Activated CD8-positive, alpha-beta memory T cell treated with anti-CD3 and anti-CD28 coated beads, Interleukin-2, amount 10 ng/mL, durations not matched to agents 7 days and 5 days (primary cell): ENCODE results near the gene SEC61A2. TPM values are rescaled to one million over a fixed set of nuclear protein-coding genes. Genes with fewer than 3 reads are reported as not detected.
A peak's percentile ranks its signal among the peaks of the same experiment; 100 is the strongest.

Experiments
- ATAC-seq: fragments of 150-1000 bp; cut with Tn5 transposase; one replicate; pipeline ENCODE4 v1.10.0; 2021; ENCODE audit warnings: moderate library complexity
- CTCF ChIA-PET: fragments of 350-600 bp; sonication (Branson Sonifier 250); formaldehyde crosslinking; loops from one replicate; lab custom pipeline; 2021; ENCODE audit warnings: antibody characterized with exemption; lab: Charles Lee
- DNase-seq: peaks from one replicate; pipeline ENCODE4 v3.0.0-alpha.2; 2020
- H3K27ac Mint-ChIP-seq: one replicate; pipeline ENCODE4 v1.8.0; 2021; ENCODE audit warnings: mild to moderate bottlenecking, mixed read lengths
- H3K27me3 Mint-ChIP-seq: one replicate; pipeline ENCODE4 v1.8.0; 2021; ENCODE audit warnings: mixed read lengths
- H3K36me3 Mint-ChIP-seq: one replicate; pipeline ENCODE4 v1.8.0; 2021; ENCODE audit warnings: mild to moderate bottlenecking, mixed read lengths
- H3K4me1 Mint-ChIP-seq: one replicate; pipeline ENCODE4 v1.8.0; 2021; ENCODE audit warnings: mixed read lengths
- H3K4me3 Mint-ChIP-seq: one replicate; pipeline ENCODE4 v1.8.0; 2021; ENCODE audit warnings: mild to moderate bottlenecking, moderate library complexity, mixed read lengths
- H3K9me3 Mint-ChIP-seq: one replicate; pipeline ENCODE4 v1.8.0; 2022; ENCODE audit warnings: low read depth, mixed read lengths
- total RNA-seq, 2 experiments: library from RNA; stranded (reverse); gene quantifications; one replicate each; pipeline ENCODE4 v1.2.3, GENCODE V29; 2021

SEC61A2 gene
- total RNA-seq, 2 experiments from 2014 or later = 13.9 to 16.1 TPM

GRCh38 chr10:12193193-12193592 lies 63.7 kb downstream of the SEC61A2 start:
- DNase-seq (no peak), ATAC-seq (no peak)
- Mint-ChIP-seq H3K4me3 (peak overlapping the region; percentile 2), H3K27me3 (no peaks in the 10 kb centered on the region), H3K36me3 (peaks cover 32% of the 10 kb centered on the region), H3K27ac (peak overlapping the region; percentile 5), H3K9me3 (no peaks in the 10 kb centered on the region), H3K4me1 (peaks cover 48% of the 10 kb centered on the region)
- CTCF ChIA-PET = no interaction called here

GRCh38 chr10:12194752-12195271 lies 65.3 kb downstream of the SEC61A2 start:
- DNase-seq (peak; percentile 63), ATAC-seq (no peak)
- Mint-ChIP-seq H3K36me3 (peaks cover 37% of the 10 kb centered on the region), H3K4me3 (peak overlapping the region; percentile 97), H3K9me3 (no peaks in the 10 kb centered on the region), H3K27me3 (no peaks in the 10 kb centered on the region), H3K27ac (peak overlapping the region; percentile 92), H3K4me1 (peaks cover 58% of the 10 kb centered on the region)
- CTCF ChIA-PET = interaction anchor here (1.4 to 2.1 kb wide), 5 partner anchors 11 to 64 kb away, joined by 3 to 15 read pairs (median 11); no protein-coding TSS in a partner anchor

- no peaks in the 10 kb centered on the region for H3K27me3 Mint-ChIP-seq
- H3K36me3 Mint-ChIP-seq = peaks cover 33% of the 10 kb centered on the region
- peaks cover 56% of the 10 kb centered on the region for H3K4me1 Mint-ChIP-seq
- H3K9me3 Mint-ChIP-seq = no peaks in the 10 kb centered on the region
- peak overlapping the region; percentile 97 for H3K4me3 Mint-ChIP-seq
- ATAC-seq = peak; percentile 8
- DNase-seq = no peak
- H3K27ac Mint-ChIP-seq = peak overlapping the region; percentile 92
- CTCF ChIA-PET = interaction anchor here (1.4 to 2.1 kb wide), 5 partner anchors 11 to 65 kb away, joined by 3 to 15 read pairs (median 11); no protein-coding TSS in a partner anchor
Observed at GRCh38 chr10:12195281-12195602, 65.8 kb downstream of the SEC61A2 start.

- ATAC-seq = peak; percentile 94
- Mint-ChIP-seq H3K4me1 (peaks cover 57% of the 10 kb centered on the region), H3K36me3 (peaks cover 36% of the 10 kb centered on the region), H3K27ac (peak within 1 kb of the TSS; percentile 92), H3K9me3 (no peaks in the 10 kb centered on the region), H3K27me3 (no peaks in the 10 kb centered on the region), H3K4me3 (peak within 1 kb of the TSS; percentile 97)
- DNase-seq = peak; percentile 93
- CTCF ChIA-PET = interaction anchor here (0.7 to 2.1 kb wide), 6 partner anchors 12 to 153 kb away, joined by 3 to 15 read pairs (median 10); partner anchors contain the start of gene UPF2
Observed at GRCh38 chr10:12195603-12196506, 66.4 kb downstream of the SEC61A2 start, which contains the start of the genes CDC123 and NUDT5. TSS of gene CDC123 (plus strand) at chr10:12196188. CDS start at chr10:12196246, 58 bp downstream. TSS of gene NUDT5 (minus strand) at chr10:12195891. CDS start at chr10:12186291, 9,600 bp downstream.

DNA sequence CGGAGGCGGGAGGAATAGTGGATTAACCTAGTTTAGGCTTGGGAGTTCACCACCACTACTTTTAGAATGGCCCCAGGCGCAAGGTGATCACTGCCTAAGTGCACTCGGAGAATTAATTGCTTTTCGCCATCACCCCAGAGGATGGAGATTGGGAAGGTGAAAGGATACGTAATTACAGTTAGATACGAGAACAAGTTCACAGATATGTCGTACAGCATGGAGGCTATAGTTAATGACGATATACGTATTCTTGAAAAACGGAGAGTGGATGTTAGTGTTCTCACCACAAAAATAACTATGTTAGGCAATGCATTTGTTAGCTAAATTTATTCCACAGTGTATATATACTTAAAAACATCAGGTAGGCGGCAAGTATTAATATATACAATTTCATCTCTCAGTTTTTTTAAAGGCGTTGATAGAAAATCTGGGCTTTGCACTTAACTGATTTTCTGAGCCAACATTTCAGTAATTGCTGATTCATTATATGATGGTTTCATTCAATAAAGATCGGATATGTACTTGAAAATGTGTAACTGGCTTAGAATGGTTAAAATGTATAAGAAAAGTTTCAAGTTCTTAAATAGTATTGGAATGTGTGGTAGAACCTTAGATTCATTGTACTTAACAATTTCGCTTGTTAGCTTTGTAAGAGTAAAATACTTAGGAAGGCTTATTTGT lies 67.2 kb downstream of the SEC61A2 start:
- peak overlapping the region; percentile 97 for H3K4me3 Mint-ChIP-seq
- no peaks in the 10 kb centered on the region for H3K9me3 Mint-ChIP-seq
- DNase-seq = no peak
- H3K4me1 Mint-ChIP-seq = peaks cover 59% of the 10 kb centered on the region
- peaks cover 39% of the 10 kb centered on the region for H3K36me3 Mint-ChIP-seq
- CTCF ChIA-PET = interaction anchor here (1.4 to 2.7 kb wide), 6 partner anchors 13 to 66 kb away, joined by 3 to 15 read pairs (median 10); no protein-coding TSS in a partner anchor
- no peak for ATAC-seq
- H3K27me3 Mint-ChIP-seq = no peaks in the 10 kb centered on the region
- peak overlapping the region; percentile 92 for H3K27ac Mint-ChIP-seq

GRCh38 chr10:12198156-12198555 lies 68.7 kb downstream of the SEC61A2 start:
- DNase-seq (no peak), ATAC-seq (no peak)
- CTCF ChIA-PET = interaction anchor here (0.5 to 2.7 kb wide), 3 partner anchors 17 to 68 kb away, joined by 3 to 10 read pairs (median 4); no protein-coding TSS in a partner anchor
- Mint-ChIP-seq H3K36me3 (peaks cover 43% of the 10 kb centered on the region), H3K27ac (peak overlapping the region; percentile 34), H3K4me3 (peak overlapping the region; percentile 45), H3K4me1 (peaks cover 56% of the 10 kb centered on the region), H3K9me3 (no peaks in the 10 kb centered on the region), H3K27me3 (no peaks in the 10 kb centered on the region)

GRCh38 chr10:12200850-12201249 lies 71.4 kb downstream of the SEC61A2 start:
- Mint-ChIP-seq H3K9me3 (no peaks in the 10 kb centered on the region), H3K36me3 (peaks cover 46% of the 10 kb centered on the region), H3K27me3 (no peaks in the 10 kb centered on the region), H3K4me3 (no peak overlapping the region), H3K4me1 (peaks cover 54% of the 10 kb centered on the region), H3K27ac (no peak overlapping the region)
- CTCF ChIA-PET = interaction anchor here (1.5 to 4.5 kb wide), 2 partner anchors 14 to 21 kb away, joined by 4 to 20 read pairs; no protein-coding TSS in a partner anchor
- no peak for DNase-seq
- no peak for ATAC-seq

GRCh38 chr10:12201543-12201942 lies 72.1 kb downstream of the SEC61A2 start:
- Mint-ChIP-seq H3K4me3 (peak overlapping the region; percentile 10), H3K27me3 (no peaks in the 10 kb centered on the region), H3K4me1 (peaks cover 53% of the 10 kb centered on the region), H3K36me3 (peaks cover 47% of the 10 kb centered on the region), H3K27ac (peak overlapping the region; percentile 77), H3K9me3 (no peaks in the 10 kb centered on the region)
- DNase-seq (peak; percentile 56), ATAC-seq (peak; percentile 70)
- CTCF ChIA-PET = interaction anchor here (1.5 to 4.5 kb wide), 2 partner anchors 13 to 22 kb away, joined by 4 to 20 read pairs; no protein-coding TSS in a partner anchor

GRCh38 chr10:12202226-12202625 lies 72.7 kb downstream of the SEC61A2 start:
- peak overlapping the region; percentile 32 for H3K27ac Mint-ChIP-seq

GRCh38 chr10:12205082-12205481 lies 75.6 kb downstream of the SEC61A2 start:
- Mint-ChIP-seq H3K27me3 (no peaks in the 10 kb centered on the region), H3K4me1 (peaks cover 38% of the 10 kb centered on the region), H3K9me3 (no peaks in the 10 kb centered on the region), H3K27ac (no peak overlapping the region), H3K36me3 (peaks cover 55% of the 10 kb centered on the region), H3K4me3 (no peak overlapping the region)
- no peak for DNase-seq
- no peak for ATAC-seq
- CTCF ChIA-PET = no interaction called here

More at GRCh38 chr10:12202226-12202625, 72.7 kb downstream of the SEC61A2 start:
- H3K27me3 Mint-ChIP-seq = no peaks in the 10 kb centered on the region
- DNase-seq (no peak), ATAC-seq (peak; percentile 29)
- peaks cover 49% of the 10 kb centered on the region for H3K4me1 Mint-ChIP-seq
- peaks cover 50% of the 10 kb centered on the region for H3K36me3 Mint-ChIP-seq
- no peak overlapping the region for H3K4me3 Mint-ChIP-seq
- CTCF ChIA-PET = interaction anchor here (1.5 to 4.5 kb wide), 2 partner anchors 13 to 22 kb away, joined by 4 to 20 read pairs; no protein-coding TSS in a partner anchor
- no peaks in the 10 kb centered on the region for H3K9me3 Mint-ChIP-seq

GRCh38 chr10:12207114-12207513 lies 77.6 kb downstream of the SEC61A2 start:
- Mint-ChIP-seq H3K27ac (no peak overlapping the region), H3K27me3 (no peaks in the 10 kb centered on the region), H3K9me3 (no peaks in the 10 kb centered on the region), H3K4me3 (no peak overlapping the region), H3K4me1 (peaks cover 20% of the 10 kb centered on the region), H3K36me3 (peaks cover 54% of the 10 kb centered on the region)
- DNase-seq = no peak
- CTCF ChIA-PET = interaction anchor here (1.0 to 1.9 kb wide), 2 partner anchors 10 to 505 kb away, joined by 3 to 5 read pairs; no protein-coding TSS in a partner anchor
- no peak for ATAC-seq

DNA sequence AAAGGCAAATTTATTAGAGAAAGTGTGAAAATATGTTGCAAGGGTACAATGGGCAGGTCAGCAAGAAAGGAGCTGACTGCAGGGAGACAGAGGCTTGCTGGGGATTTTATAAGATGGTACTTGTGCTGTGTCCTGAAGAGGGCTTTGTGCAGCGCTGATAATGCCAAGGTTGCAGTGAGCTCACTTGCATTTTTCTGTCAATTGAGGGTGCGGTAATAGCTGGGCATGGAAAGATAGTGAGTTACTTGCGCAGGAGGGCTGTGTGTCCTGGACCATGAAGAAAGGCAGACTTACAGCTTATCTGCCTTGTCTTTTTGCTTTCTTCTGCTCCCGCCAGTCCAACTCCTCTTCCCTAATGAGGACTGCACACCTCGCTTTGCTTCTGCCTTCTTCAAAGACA lies 79.0 kb downstream of the SEC61A2 start:
- ATAC-seq = no peak
- Mint-ChIP-seq H3K27me3 (no peaks in the 10 kb centered on the region), H3K36me3 (peaks cover 51% of the 10 kb centered on the region), H3K4me1 (peaks cover 13% of the 10 kb centered on the region), H3K9me3 (no peaks in the 10 kb centered on the region), H3K4me3 (no peak overlapping the region), H3K27ac (no peak overlapping the region)
- no peak for DNase-seq
- CTCF ChIA-PET = interaction anchor here (1.9 kb wide), 1 partner anchor 9 kb away, joined by 5 read pairs; no protein-coding TSS in a partner anchor
